ENCODE results near the gene TMEM63A.

- no peak for TF ChIP-seq POLR2AphosphoS5 (IDR thresholded peaks at IDR 0.05; ENCODE audit: low read depth, low read length)
- no peak for TF ChIP-seq TAF1 (IDR thresholded peaks at IDR 0.05; ENCODE audit: low read depth, low read length)
- no peak for TF ChIP-seq POLR2A (IDR thresholded peaks at IDR 0.05; ENCODE audit: low read depth, low read length)
- no peak for TF ChIP-seq SPI1 (IDR thresholded peaks at IDR 0.05; ENCODE audit: low read depth, low read length)
These were observed 5.2 kb downstream of the TMEM63A start for GRCh38 chr1:225876900-225877510.

Measured in GM12891 (cell line).